ENCODE data around the gene NAB2. TPM values are rescaled to one million over a fixed set of nuclear protein-coding genes. Genes with fewer than 3 reads are reported as not detected.

The NAB2 gene
- polyA plus RNA-seq, 1 of the 3 experiments (the other 2 are of a cell fraction): 23.7 TPM

DNA sequence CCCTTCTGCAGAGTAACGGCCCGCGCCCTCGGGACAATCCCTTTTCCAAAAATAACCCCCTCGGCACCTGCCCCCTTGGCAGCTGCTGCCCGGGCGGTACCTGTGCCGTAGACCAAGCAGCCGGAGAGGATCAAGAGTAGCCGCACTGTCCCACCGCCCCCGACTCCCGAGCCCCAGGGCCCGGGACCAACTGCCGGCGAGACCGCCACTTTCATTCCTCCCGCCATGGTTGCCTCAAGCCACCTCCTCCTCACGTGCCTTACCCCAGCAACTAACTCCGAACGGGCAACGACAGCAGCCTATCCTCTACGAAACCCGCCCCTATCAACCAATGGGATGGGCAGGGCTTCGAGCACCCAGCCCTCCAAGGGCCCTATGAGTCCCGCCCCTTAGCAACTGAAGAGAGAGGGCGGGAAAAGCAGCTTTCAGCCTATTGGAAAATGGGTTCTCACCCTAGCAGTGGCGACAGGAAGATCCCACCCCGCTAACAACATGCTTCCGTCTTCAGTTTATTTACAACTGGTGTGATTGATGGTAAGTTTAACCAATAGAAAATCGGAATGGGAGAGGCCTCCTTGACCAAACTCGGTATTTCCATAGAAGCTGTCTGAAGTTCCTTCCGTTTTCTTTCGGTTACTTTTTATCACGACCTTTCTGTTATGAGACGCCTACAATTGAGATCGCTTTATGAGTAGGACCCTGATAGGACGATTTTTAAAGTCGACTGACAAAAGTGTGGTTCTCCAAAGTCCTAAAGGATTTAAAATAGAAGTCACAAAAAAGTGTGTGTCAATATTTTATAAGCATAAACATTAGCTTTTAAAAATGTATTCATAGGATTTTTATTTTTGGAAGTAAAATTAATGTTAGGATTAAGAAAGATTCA is 10.2 kb upstream of the NAB2 start, which contains the start of gene NEMP1 (continued):
- TF ChIP-seq, protein P1, sequence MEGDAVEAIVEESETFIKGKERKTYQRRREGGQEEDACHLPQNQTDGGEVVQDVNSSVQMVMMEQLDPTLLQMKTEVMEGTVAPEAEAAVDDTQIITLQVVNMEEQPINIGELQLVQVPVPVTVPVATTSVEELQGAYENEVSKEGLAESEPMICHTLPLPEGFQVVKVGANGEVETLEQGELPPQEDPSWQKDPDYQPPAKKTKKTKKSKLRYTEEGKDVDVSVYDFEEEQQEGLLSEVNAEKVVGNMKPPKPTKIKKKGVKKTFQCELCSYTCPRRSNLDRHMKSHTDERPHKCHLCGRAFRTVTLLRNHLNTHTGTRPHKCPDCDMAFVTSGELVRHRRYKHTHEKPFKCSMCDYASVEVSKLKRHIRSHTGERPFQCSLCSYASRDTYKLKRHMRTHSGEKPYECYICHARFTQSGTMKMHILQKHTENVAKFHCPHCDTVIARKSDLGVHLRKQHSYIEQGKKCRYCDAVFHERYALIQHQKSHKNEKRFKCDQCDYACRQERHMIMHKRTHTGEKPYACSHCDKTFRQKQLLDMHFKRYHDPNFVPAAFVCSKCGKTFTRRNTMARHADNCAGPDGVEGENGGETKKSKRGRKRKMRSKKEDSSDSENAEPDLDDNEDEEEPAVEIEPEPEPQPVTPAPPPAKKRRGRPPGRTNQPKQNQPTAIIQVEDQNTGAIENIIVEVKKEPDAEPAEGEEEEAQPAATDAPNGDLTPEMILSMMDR (IDR thresholded peaks at IDR 0.05): no peak
- TF ChIP-seq, protein P2, sequence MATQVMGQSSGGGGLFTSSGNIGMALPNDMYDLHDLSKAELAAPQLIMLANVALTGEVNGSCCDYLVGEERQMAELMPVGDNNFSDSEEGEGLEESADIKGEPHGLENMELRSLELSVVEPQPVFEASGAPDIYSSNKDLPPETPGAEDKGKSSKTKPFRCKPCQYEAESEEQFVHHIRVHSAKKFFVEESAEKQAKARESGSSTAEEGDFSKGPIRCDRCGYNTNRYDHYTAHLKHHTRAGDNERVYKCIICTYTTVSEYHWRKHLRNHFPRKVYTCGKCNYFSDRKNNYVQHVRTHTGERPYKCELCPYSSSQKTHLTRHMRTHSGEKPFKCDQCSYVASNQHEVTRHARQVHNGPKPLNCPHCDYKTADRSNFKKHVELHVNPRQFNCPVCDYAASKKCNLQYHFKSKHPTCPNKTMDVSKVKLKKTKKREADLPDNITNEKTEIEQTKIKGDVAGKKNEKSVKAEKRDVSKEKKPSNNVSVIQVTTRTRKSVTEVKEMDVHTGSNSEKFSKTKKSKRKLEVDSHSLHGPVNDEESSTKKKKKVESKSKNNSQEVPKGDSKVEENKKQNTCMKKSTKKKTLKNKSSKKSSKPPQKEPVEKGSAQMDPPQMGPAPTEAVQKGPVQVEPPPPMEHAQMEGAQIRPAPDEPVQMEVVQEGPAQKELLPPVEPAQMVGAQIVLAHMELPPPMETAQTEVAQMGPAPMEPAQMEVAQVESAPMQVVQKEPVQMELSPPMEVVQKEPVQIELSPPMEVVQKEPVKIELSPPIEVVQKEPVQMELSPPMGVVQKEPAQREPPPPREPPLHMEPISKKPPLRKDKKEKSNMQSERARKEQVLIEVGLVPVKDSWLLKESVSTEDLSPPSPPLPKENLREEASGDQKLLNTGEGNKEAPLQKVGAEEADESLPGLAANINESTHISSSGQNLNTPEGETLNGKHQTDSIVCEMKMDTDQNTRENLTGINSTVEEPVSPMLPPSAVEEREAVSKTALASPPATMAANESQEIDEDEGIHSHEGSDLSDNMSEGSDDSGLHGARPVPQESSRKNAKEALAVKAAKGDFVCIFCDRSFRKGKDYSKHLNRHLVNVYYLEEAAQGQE (IDR thresholded peaks at IDR 0.05; ENCODE audit: low read depth, low read length): no peak
- no peak for TF ChIP-seq NFIC (IDR thresholded peaks at IDR 0.05; ENCODE audit: borderline replicate concordance)
- TF ChIP-seq ZBTB33 (IDR thresholded peaks at IDR 0.05; ENCODE audit: borderline replicate concordance, low read depth): no peak
- TF ChIP-seq, protein P3, sequence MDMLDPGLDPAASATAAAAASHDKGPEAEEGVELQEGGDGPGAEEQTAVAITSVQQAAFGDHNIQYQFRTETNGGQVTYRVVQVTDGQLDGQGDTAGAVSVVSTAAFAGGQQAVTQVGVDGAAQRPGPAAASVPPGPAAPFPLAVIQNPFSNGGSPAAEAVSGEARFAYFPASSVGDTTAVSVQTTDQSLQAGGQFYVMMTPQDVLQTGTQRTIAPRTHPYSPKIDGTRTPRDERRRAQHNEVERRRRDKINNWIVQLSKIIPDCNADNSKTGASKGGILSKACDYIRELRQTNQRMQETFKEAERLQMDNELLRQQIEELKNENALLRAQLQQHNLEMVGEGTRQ (IDR thresholded peaks at IDR 0.05; ENCODE audit: borderline replicate concordance, low read depth, low read length): peak; percentile 81
- no peak for TF ChIP-seq FOXJ3 (CRISPR knock-in tag; IDR thresholded peaks at IDR 0.05)
- TF ChIP-seq TAF1 (IDR thresholded peaks at IDR 0.05; ENCODE audit: borderline replicate concordance, low read depth, low read length): peak; percentile 61; the same call in 1 of the 2 replicates
- no peak for TF ChIP-seq GATA2 (CRISPR knock-in tag; IDR thresholded peaks at IDR 0.05)
- peak; percentile 70 for TF ChIP-seq CHD2 (IDR thresholded peaks at IDR 0.05; ENCODE audit: low read length, partially characterized antibody)
- no peak for TF ChIP-seq RXRA (IDR thresholded peaks at IDR 0.05; ENCODE audit: borderline replicate concordance, low read depth)
- no peak for TF ChIP-seq NRF1 (IDR thresholded peaks at IDR 0.05; ENCODE audit: low read depth, low read length)
- no peak for TF ChIP-seq MEF2A (IDR thresholded peaks at IDR 0.05; ENCODE audit: borderline replicate concordance, low read depth)
- peak; percentile 97 for TF ChIP-seq SIN3A (IDR thresholded peaks at IDR 0.05; ENCODE audit: borderline replicate concordance, low read depth, low read length)
- TF ChIP-seq JUND (IDR thresholded peaks at IDR 0.05): no peak
- peak; percentile 70; the same call in 1 of the 2 replicates for TF ChIP-seq YY1 (IDR thresholded peaks at IDR 0.05; ENCODE audit: low read depth)
- TF ChIP-seq MXI1 (IDR thresholded peaks at IDR 0.05; ENCODE audit: low read depth, low read length): peak; percentile 96
- TF ChIP-seq RCOR1 (IDR thresholded peaks at IDR 0.05; ENCODE audit: low read length): no peak
- no peak for TF ChIP-seq FOXM1 (IDR thresholded peaks at IDR 0.05; ENCODE audit: low read depth)
- TF ChIP-seq EP300 (IDR thresholded peaks at IDR 0.05; ENCODE audit: borderline replicate concordance in 1 of 2, low read depth in 1 of 2, low read length in 1 of 2): no peak; a peak in 1 of 4 replicates
- 0 out of 2 replicates have a peak, but pooled peaks have one; percentile 44 for TF ChIP-seq ELF1 (IDR thresholded peaks at IDR 0.05)
